Parietal lobe (tissue), 1 donor: ENCODE results near the gene AGMO. TPM values are rescaled to one million over a fixed set of nuclear protein-coding genes. Genes with fewer than 3 reads are reported as not detected.

ENCODE experiments used
- total RNA-seq: library from RNA; depleted of rRNA; stranded (reverse); fragments of >200 nt; gene quantifications from one replicate; pipeline ENCODE4 v1.2.3, GENCODE V29; 2014

Gene AGMO
- not detected for total RNA-seq

DNA sequence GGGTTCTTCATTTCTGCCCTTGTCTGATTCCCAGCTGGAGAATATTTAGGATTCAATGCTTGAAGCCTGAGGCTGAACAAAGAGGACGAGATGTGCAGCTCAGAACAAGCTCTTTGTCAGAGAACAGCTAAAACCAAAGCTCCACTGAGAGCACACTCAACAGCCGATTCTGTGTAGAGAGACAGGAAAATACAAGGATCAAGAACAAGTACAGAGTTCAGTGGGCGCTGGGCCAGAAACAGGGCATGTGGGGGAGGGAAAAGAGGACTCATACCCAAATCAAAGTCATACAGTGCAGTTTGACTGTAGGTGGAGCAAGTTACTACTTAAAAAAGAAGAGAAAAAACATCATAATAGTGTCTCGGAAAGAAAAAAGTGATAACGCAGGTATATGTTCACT is at the start of gene AGMO:
Gene AGMO (minus strand): TSS at position 181 of the 400 bp plus-strand sequence.

Other genes with a start within 250 kb of the AGMO start
- not detected for gene MEOX2, start 124.7 kb upstream of the AGMO start, total RNA-seq